H1 (cell line): ENCODE results near the gene C2orf76. TPM values are rescaled to one million over a fixed set of nuclear protein-coding genes. Genes with fewer than 3 reads are reported as not detected.

ENCODE experiments used
- CHD2 ChIP-seq: IDR thresholded peaks from 2 replicates; pipeline ENCODE4 v1.6.1; 2012; ENCODE audit warnings: low read length, improper control_type of control experiment
- GABPA ChIP-seq: IDR thresholded peaks from 2 replicates; pipeline ENCODE4 v1.6.1; 2011; ENCODE audit warnings: mild to moderate bottlenecking, low read length, moderate library complexity, borderline replicate concordance; ENCODE audit not compliant: insufficient read depth
- GTF2F1 ChIP-seq: IDR thresholded peaks from 2 replicates; pipeline ENCODE4 v1.6.1; 2012; ENCODE audit warnings: low read depth, low read length, improper control_type of control experiment, borderline replicate concordance
- TCF12 ChIP-seq: IDR thresholded peaks from 2 replicates; pipeline ENCODE4 v1.6.1; 2011; ENCODE audit warnings: low read depth, mild to moderate bottlenecking, low read length
- YY1 ChIP-seq: IDR thresholded peaks from 2 replicates; pipeline ENCODE4 v1.6.1; 2011; ENCODE audit warnings: low read depth, mild to moderate bottlenecking, low read length
- polyA plus RNA-seq, 7 experiments: library from polyadenylated mRNA; depleted of rRNA in 3 of 7; stranded (reverse) in 5 of 7; unstranded in 2 of 7; fragments of >200 nt in 5 of 7; fragments of 200-250 nt in 2 of 7; gene quantifications; 1 replicate in 5 of 7; 2 replicates in 1 of 7; 4 replicates in 1 of 7; pipeline versions ENCODE4 v1.2.1 to v1.2.3, GENCODE V29; 2011 to 2013; ENCODE audit warnings: missing spikeins in 2 of 7, mixed read lengths in 2 of 7
- total RNA-seq: library from RNA; stranded (reverse); fragmentation: NEBNext Ultra II Directional; extraction: Animal tissue kit (Norgen Biotek cat#: 25700); gene quantifications from 2 replicates; pipeline ENCODE4 v1.2.1, GENCODE V29; 2021

The C2orf76 gene
- total and polyA plus RNA-seq, 2 of the 8 experiments (the other 6 are each of a cell fraction or from before 2014, with no cell fraction given) = 4.4 to 5.0 TPM

DNA sequence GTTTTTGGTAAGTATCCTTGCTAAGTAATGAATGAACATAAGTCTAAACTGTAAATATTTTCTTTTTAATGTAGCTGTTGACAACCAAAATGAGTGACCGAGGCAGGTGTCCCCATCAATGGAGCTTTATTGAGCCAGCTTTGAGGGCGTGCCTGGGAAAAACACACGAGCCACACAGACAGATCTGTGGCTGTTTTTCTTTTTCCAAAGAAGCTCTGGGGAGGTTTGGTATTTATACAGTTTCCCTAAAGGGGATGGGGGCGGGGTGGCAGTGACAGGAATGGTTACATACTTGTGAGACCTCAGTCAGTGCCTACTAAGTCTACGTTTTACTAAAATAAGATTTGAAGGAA lies 11.3 kb upstream of the C2orf76 start (continued):
- TF ChIP-seq CHD2 (no peak), TCF12 (no peak), YY1 (no peak), GTF2F1 (no peak), GABPA (no peak)
